ENCODE results near the gene THADA. TPM values are rescaled to one million over a fixed set of nuclear protein-coding genes. Genes with fewer than 3 reads are reported as not detected.

The THADA gene
- total RNA-seq, 1 experiment from 2014 or later: 29.4 TPM

GRCh38 chr2:43251171-43251731 is 344.6 kb downstream of the THADA start:
- no peak overlapping the region for H3K4me2 ChIP-seq (ENCODE audit: low read depth, low read length, poor library complexity, severe bottlenecking)
- no peaks in the 10 kb centered on the region for H3K9me2 ChIP-seq (replicated peaks; ENCODE audit: insufficient read depth, low read length)
- H3K4me1 ChIP-seq (ENCODE audit: low read length): no peaks in the 10 kb centered on the region
- H2AFZ ChIP-seq (ENCODE audit: low read length): no peak overlapping the region
- no peaks in the 10 kb centered on the region for H3K36me3 ChIP-seq (ENCODE audit: insufficient read depth, low read length)
- H3K9me3 ChIP-seq (ENCODE audit: low read length): no peaks in the 10 kb centered on the region
- H3K4me3 ChIP-seq (ENCODE audit: low read length): no peak overlapping the region
- no peaks in the 10 kb centered on the region for H3K27me3 ChIP-seq (ENCODE audit: low read length)
- H3K79me2 ChIP-seq (ENCODE audit: low read length): no peaks in the 10 kb centered on the region
- no peak overlapping the region for H3K9ac ChIP-seq (ENCODE audit: low read length)
- no peak for DNase-seq
- H3K27ac ChIP-seq (ENCODE audit: low read length): no peak overlapping the region
- no peaks in the 10 kb centered on the region for H4K20me1 ChIP-seq (ENCODE audit: insufficient read depth, low read depth, low read length)

DNA sequence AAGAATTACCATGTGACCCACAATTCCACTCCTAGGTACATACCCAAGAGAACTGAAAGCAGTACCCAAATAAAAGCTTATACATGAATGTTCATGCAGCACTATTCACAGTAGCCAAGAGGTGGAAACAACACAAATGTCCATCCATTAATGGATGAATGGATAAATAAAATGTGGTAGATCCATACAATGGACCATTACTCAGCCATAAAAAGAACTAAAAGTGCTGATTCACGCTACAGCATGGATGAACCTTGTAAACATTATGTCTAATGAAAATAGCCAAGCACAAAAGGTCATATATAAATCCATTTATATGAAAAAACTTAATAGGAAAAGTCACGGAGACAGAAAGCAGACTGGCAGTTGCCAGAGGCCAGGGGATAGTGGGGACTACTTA is 345.8 kb downstream of the THADA start:
- no peak for DNase-seq
- H2AFZ ChIP-seq (ENCODE audit: low read length): no peak overlapping the region
- no peak overlapping the region for H3K9ac ChIP-seq (ENCODE audit: low read length)
- no peaks in the 10 kb centered on the region for H4K20me1 ChIP-seq (ENCODE audit: insufficient read depth, low read depth, low read length)
- no peaks in the 10 kb centered on the region for H3K9me3 ChIP-seq (ENCODE audit: low read length)
- H3K27ac ChIP-seq (ENCODE audit: low read length): no peak overlapping the region
- H3K36me3 ChIP-seq (ENCODE audit: insufficient read depth, low read length): no peaks in the 10 kb centered on the region
- no peaks in the 10 kb centered on the region for H3K27me3 ChIP-seq (ENCODE audit: low read length)
- H3K4me3 ChIP-seq (ENCODE audit: low read length): no peak overlapping the region
- H3K9me2 ChIP-seq (replicated peaks; ENCODE audit: insufficient read depth, low read length): no peaks in the 10 kb centered on the region
- no peaks in the 10 kb centered on the region for H3K4me1 ChIP-seq (ENCODE audit: low read length)
- H3K79me2 ChIP-seq (ENCODE audit: low read length): no peaks in the 10 kb centered on the region
- no peak overlapping the region for H3K4me2 ChIP-seq (ENCODE audit: low read depth, low read length, poor library complexity, severe bottlenecking)

- Histone ChIP-seq H4K20me1 (ENCODE audit: insufficient read depth, low read depth, low read length) (no peaks in the 10 kb centered on the region), H3K27ac (ENCODE audit: low read length) (no peak overlapping the region), H3K27me3 (ENCODE audit: low read length) (no peaks in the 10 kb centered on the region), H3K79me2 (ENCODE audit: low read length) (no peaks in the 10 kb centered on the region), H3K9me2 (replicated peaks; ENCODE audit: insufficient read depth, low read length) (no peaks in the 10 kb centered on the region), H3K4me3 (ENCODE audit: low read length) (no peak overlapping the region), H3K4me1 (ENCODE audit: low read length) (no peaks in the 10 kb centered on the region), H2AFZ (ENCODE audit: low read length) (no peak overlapping the region), H3K9ac (ENCODE audit: low read length) (no peak overlapping the region), H3K36me3 (ENCODE audit: insufficient read depth, low read length) (no peaks in the 10 kb centered on the region), H3K4me2 (ENCODE audit: low read depth, low read length, poor library complexity, severe bottlenecking) (no peak overlapping the region), H3K9me3 (ENCODE audit: low read length) (no peaks in the 10 kb centered on the region)
- no peak for DNase-seq
These were observed 347.2 kb downstream of the THADA start for GRCh38 chr2:43248621-43249020.

DNA sequence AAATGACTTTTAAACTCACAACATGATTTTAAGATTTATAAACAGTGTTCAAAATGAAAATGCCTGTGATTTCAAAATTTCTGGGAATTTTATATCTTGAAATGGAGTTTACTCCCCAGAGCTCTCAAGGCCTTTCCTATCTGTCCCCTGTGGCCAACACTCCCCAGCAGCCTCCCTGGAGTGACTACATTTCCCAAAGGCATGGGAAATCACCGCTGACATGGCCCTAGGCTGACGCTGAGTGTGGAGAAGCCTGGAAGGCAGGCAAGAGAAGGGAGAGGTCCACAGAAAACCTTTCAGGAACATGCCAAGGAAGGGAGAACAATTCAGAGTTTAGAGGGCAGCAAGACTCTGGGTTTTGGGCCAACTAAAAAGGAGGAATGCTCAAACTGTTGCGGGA is 349.2 kb downstream of the THADA start:
- no peaks in the 10 kb centered on the region for H4K20me1 ChIP-seq (ENCODE audit: insufficient read depth, low read depth, low read length)
- DNase-seq: no peak
- no peak overlapping the region for H3K27ac ChIP-seq (ENCODE audit: low read length)
- no peaks in the 10 kb centered on the region for H3K9me3 ChIP-seq (ENCODE audit: low read length)
- H3K9me2 ChIP-seq (replicated peaks; ENCODE audit: insufficient read depth, low read length): no peaks in the 10 kb centered on the region
- no peaks in the 10 kb centered on the region for H3K4me1 ChIP-seq (ENCODE audit: low read length)
- H3K79me2 ChIP-seq (ENCODE audit: low read length): no peaks in the 10 kb centered on the region
- H3K36me3 ChIP-seq (ENCODE audit: insufficient read depth, low read length): no peaks in the 10 kb centered on the region
- H3K27me3 ChIP-seq (ENCODE audit: low read length): no peaks in the 10 kb centered on the region
- H2AFZ ChIP-seq (ENCODE audit: low read length): no peak overlapping the region
- no peak overlapping the region for H3K4me2 ChIP-seq (ENCODE audit: low read depth, low read length, poor library complexity, severe bottlenecking)
- H3K9ac ChIP-seq (ENCODE audit: low read length): no peak overlapping the region
- no peak overlapping the region for H3K4me3 ChIP-seq (ENCODE audit: low read length)

DNA sequence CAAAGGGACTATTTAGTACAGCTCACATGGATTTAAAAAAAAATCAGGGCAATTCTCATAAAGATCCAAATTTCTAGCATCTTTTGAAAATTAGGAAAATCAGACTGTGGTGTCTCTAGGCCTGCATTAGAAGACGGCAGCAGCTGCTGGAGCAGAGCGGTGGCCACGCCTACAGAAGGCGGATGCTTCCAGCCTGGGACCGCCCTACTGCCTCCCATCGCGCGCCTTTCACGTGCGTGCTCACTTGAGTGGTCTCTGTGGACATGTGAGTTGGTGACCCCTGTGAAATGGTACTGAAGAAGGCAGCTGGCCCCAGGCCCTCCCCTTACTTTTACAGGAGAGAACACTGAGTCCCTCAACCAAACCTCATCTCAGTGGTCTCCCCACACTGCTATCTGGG is 354.3 kb downstream of the THADA start:
- no peaks in the 10 kb centered on the region for H3K36me3 ChIP-seq (ENCODE audit: insufficient read depth, low read length)
- H3K9ac ChIP-seq (ENCODE audit: low read length): no peak overlapping the region
- no peak overlapping the region for H3K4me2 ChIP-seq (ENCODE audit: low read depth, low read length, poor library complexity, severe bottlenecking)

DNA sequence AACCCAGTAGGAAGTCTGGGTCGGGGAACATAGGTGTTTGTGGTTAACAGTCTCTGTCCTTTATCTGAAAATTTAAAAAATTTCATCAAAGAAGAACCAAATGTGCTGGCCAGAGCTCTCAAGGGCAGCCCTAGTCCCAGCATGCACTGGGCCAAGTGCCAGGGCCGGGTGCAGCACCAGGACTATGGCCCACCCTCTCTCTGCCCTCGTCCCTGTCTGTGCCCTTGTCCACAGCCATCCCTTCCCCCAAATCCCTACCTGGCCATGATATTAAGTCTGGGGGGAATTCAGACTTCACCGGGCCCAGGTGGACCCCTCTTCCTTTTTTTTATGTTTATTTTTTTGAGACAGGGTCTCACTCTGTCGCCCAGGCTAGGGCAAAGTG is 355.1 kb downstream of the THADA start:
- no peak overlapping the region for H3K9ac ChIP-seq (ENCODE audit: low read length)
- peaks cover 4% of the 10 kb centered on the region for H3K4me1 ChIP-seq (ENCODE audit: low read length)
- H2AFZ ChIP-seq (ENCODE audit: low read length): no peak overlapping the region
- no peak overlapping the region for H3K4me2 ChIP-seq (ENCODE audit: low read depth, low read length, poor library complexity, severe bottlenecking)
- H3K9me2 ChIP-seq (replicated peaks; ENCODE audit: insufficient read depth, low read length): no peaks in the 10 kb centered on the region
- H4K20me1 ChIP-seq (ENCODE audit: insufficient read depth, low read depth, low read length): no peaks in the 10 kb centered on the region
- H3K36me3 ChIP-seq (ENCODE audit: insufficient read depth, low read length): no peaks in the 10 kb centered on the region
- H3K27me3 ChIP-seq (ENCODE audit: low read length): no peaks in the 10 kb centered on the region
- no peak for DNase-seq
- H3K4me3 ChIP-seq (ENCODE audit: low read length): no peak overlapping the region
- no peak overlapping the region for H3K27ac ChIP-seq (ENCODE audit: low read length)
- H3K79me2 ChIP-seq (ENCODE audit: low read length): no peaks in the 10 kb centered on the region
- no peaks in the 10 kb centered on the region for H3K9me3 ChIP-seq (ENCODE audit: low read length)

More for the DNA sequence above, 354.3 kb downstream of the THADA start:
- Histone ChIP-seq H3K9me3 (ENCODE audit: low read length) (no peaks in the 10 kb centered on the region), H3K79me2 (ENCODE audit: low read length) (no peaks in the 10 kb centered on the region), H2AFZ (ENCODE audit: low read length) (no peak overlapping the region), H3K9me2 (replicated peaks; ENCODE audit: insufficient read depth, low read length) (no peaks in the 10 kb centered on the region), H3K4me3 (ENCODE audit: low read length) (no peak overlapping the region), H3K27me3 (ENCODE audit: low read length) (no peaks in the 10 kb centered on the region), H3K4me1 (ENCODE audit: low read length) (peaks cover 4% of the 10 kb centered on the region), H4K20me1 (ENCODE audit: insufficient read depth, low read depth, low read length) (no peaks in the 10 kb centered on the region), H3K27ac (ENCODE audit: low read length) (no peak overlapping the region)
- DNase-seq: no peak

GRCh38 chr2:43239981-43240765 is 355.7 kb downstream of the THADA start:
- Histone ChIP-seq H3K4me2 (ENCODE audit: low read depth, low read length, poor library complexity, severe bottlenecking) (no peak overlapping the region), H3K4me3 (ENCODE audit: low read length) (no peak overlapping the region), H3K27ac (ENCODE audit: low read length) (no peak overlapping the region), H3K9ac (ENCODE audit: low read length) (no peak overlapping the region), H2AFZ (ENCODE audit: low read length) (no peak overlapping the region), H3K4me1 (ENCODE audit: low read length) (peaks cover 4% of the 10 kb centered on the region), H3K79me2 (ENCODE audit: low read length) (no peaks in the 10 kb centered on the region), H4K20me1 (ENCODE audit: insufficient read depth, low read depth, low read length) (no peaks in the 10 kb centered on the region), H3K36me3 (ENCODE audit: insufficient read depth, low read length) (no peaks in the 10 kb centered on the region), H3K27me3 (ENCODE audit: low read length) (no peaks in the 10 kb centered on the region), H3K9me2 (replicated peaks; ENCODE audit: insufficient read depth, low read length) (no peaks in the 10 kb centered on the region), H3K9me3 (ENCODE audit: low read length) (no peaks in the 10 kb centered on the region)
- DNase-seq: no peak

DNA sequence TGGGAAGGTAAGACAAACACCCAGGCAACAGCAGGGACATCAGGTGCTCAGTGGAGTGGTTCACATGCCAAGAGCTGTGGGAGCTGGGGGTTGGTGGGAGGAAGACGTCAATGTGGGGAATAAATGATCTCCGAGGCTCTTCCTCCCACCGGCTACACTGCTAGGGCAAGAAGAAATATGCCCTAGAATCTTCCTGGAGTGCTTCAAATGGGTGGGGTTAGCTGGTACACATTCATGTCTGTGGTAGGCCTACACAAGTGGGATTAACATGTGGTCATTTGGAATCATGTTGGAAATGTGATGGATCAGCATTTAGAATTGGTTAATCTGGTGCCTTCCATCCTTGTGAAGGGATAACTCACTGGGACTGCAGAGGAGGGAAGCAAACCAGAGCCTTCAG is 357.0 kb downstream of the THADA start:
- no peaks in the 10 kb centered on the region for H3K36me3 ChIP-seq (ENCODE audit: insufficient read depth, low read length)
- H3K79me2 ChIP-seq (ENCODE audit: low read length): no peaks in the 10 kb centered on the region
- H4K20me1 ChIP-seq (ENCODE audit: insufficient read depth, low read depth, low read length): no peaks in the 10 kb centered on the region
- H3K9me3 ChIP-seq (ENCODE audit: low read length): no peaks in the 10 kb centered on the region
- H3K27ac ChIP-seq (ENCODE audit: low read length): no peak overlapping the region
- no peaks in the 10 kb centered on the region for H3K9me2 ChIP-seq (replicated peaks; ENCODE audit: insufficient read depth, low read length)
- no peak overlapping the region for H3K9ac ChIP-seq (ENCODE audit: low read length)
- no peak for DNase-seq
- no peak overlapping the region for H3K4me3 ChIP-seq (ENCODE audit: low read length)
- H3K4me2 ChIP-seq (ENCODE audit: low read depth, low read length, poor library complexity, severe bottlenecking): no peak overlapping the region
- H3K27me3 ChIP-seq (ENCODE audit: low read length): no peaks in the 10 kb centered on the region
- H3K4me1 ChIP-seq (ENCODE audit: low read length): peaks cover 12% of the 10 kb centered on the region
- no peak overlapping the region for H2AFZ ChIP-seq (ENCODE audit: low read length)

Measured in Karpas-422 (cell line).